ENCODE data around the gene KCNJ12.
"Not testable (repeated sequence)": the region's sequence is repeated elsewhere in the genome, so short reads cannot be mapped to it uniquely, and the experiment has no call there.

KCNJ12 gene

DNA sequence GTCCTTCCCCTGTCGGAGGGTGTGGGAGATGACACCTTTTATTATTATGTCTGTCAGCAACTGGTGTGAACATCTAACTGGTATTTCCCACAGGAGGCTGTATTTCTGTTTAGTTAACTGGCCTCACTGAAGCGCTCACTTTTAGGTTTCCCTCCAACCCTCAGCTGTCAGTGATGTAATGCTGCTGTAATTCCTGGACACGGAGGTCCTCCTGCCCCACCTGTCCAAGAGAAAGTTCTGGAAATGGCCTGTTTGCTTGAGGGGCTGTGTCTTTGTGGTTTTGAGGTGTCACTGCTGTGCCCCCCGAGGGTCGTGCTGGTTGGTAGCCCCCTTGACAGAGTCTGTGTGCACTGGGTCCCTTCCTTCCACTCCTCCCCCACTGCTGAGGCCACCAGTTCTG lies 11.5 kb downstream of the KCNJ12 start:
- no peak for DNase-seq (ENCODE audit: low read depth)

DNA sequence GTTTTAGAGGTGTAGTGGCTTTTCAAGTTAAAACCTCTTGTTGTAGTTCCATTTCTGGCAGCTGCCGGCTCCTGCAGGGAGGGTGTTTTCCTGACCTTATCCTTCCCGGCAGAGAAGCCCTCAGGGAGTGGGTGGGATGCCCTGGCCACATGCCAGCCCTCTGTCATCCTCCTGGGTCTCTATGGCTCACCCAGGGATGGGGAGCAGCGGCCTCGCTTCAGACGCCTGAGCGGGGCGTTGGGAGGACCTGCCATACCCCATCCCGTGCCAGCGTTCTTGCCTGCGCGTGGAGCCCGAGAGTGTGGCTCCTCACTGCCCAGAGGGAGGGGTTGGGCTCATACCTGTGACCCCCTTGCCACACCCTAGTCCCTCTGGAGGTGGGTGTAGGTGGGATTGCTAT lies 11.9 kb downstream of the KCNJ12 start:
- DNase-seq (ENCODE audit: low read depth), result no peak

- DNase-seq (ENCODE audit: low read depth), result no peak
These were observed 12.8 kb downstream of the KCNJ12 start for GRCh38 chr17:21388944-21389343.

- DNase-seq (ENCODE audit: low read depth), result no peak
These were observed 13.2 kb downstream of the KCNJ12 start for GRCh38 chr17:21389394-21389793.

DNA sequence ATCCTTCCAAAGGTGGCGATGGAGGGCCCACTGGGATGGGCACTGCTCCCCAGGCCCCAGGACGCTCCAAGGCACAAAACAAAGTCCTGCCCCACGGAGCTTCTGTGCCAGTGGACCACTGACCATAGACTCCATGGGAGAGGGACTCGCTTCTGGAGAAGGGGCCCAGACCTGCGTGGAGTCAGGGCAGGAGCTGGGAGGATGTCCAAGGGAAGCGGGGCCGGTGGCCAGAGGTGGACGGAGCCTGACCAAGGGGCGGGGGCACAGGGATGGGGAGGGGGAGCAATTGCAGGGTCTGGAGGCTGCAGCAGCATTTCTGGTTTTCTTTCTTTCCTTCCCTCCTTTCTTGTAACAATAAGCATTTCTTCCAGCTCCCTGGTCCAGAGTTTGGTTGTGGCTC lies 14.1 kb downstream of the KCNJ12 start:
- DNase-seq (ENCODE audit: low read depth), result no peak

GRCh38 chr17:21392266-21392665 lies 16.1 kb downstream of the KCNJ12 start:
- no peak for DNase-seq (ENCODE audit: low read depth)

GRCh38 chr17:21394265-21394664 lies 18.1 kb downstream of the KCNJ12 start:
- no peak for DNase-seq (ENCODE audit: low read depth)

- no peak for DNase-seq (ENCODE audit: low read depth)
These were observed 19.6 kb downstream of the KCNJ12 start for GRCh38 chr17:21395764-21396163.

GRCh38 chr17:21396237-21396636 lies 20.1 kb downstream of the KCNJ12 start:
- DNase-seq (ENCODE audit: low read depth), result no peak

DNA sequence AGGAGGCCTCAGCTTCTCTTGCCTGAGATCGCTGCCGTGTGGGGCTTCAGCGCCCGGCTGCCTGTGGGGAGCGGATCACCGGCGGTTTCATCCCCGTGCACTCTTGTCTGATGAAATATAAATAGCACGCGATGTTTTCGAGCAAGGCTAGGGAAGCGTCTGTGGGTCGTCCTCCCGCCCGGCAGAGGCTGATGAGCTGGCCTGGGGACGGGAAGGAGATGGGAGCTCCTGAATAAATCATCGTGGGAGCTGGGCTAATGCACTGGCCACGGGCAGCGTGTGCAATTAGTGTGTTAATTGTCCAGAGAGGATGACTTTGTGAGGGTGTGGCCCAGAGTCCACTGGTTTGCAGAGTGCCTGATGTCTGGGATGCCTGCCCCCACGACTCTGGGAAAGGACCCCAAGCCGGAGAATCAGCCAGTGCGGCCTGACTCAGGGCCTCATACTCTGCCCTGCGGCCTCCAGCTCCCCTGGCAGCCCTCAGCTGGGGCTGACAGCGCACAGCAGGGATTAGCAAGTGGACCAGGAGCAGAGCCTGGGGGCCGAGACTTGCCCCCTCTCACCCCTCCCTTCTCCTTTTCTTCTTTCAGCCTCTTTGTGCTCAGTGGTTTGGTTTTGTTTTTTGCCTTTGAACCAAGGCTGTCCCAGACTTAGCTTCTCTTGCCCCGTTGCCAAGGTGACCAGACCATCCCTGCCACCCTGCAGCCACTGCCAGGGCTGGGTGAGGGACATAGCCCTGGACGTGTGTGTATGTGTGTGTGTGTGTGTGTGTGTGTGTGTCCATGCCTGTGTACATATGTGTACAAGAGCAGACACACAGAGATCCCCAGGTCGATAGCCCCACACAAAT lies 21.4 kb downstream of the KCNJ12 start:
- DNase-seq (ENCODE audit: low read depth), result no peak

GRCh38 chr17:21399474-21400186 lies 23.5 kb downstream of the KCNJ12 start:
- DNase-seq (ENCODE audit: low read depth), result no peak

DNA sequence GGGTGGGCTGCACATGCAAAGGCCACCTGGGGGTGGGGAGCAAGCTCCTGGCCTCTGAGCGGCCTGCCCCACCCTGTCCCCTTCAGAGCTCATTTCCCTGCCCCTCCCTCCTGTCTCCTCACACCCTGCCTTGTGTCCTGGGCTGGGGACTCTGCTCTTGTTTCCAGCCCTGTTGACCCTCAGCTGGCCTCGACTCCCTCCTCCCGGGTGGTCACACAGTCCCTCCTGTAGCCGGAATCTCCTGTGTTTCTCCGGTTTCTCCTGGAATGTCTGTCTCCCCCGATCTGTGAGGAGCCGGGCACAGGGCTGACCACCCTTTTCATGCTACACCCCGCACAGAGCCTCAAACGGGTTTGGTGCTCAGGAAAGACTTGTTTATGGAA lies 24.0 kb downstream of the KCNJ12 start:
- DNase-seq (ENCODE audit: low read depth), result not testable (repeated sequence)

GRCh38 chr17:21400816-21401593 lies 24.8 kb downstream of the KCNJ12 start:
- DNase-seq (ENCODE audit: low read depth), result no peak

DNA sequence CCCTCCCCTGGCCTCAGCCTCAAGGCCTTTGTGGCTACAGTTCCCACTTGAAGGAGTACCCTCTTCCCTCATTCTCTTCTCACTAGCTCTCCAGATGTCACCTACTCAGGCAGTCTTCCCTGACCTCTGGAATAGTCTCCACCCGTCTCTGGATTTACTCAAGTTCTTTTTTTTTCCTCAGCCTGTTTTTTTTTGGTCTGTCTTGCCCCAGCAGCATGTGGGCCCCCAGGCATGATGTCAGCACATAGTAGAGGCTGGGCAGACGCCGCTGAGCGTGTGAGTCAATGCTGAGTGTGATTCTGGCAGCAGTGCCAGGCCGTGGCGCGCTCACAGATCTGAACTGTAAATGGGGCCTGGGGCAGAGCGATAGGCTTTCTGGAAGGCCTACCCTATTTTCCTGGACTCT lies 26.0 kb downstream of the KCNJ12 start:
- not testable (repeated sequence) for DNase-seq (ENCODE audit: low read depth)

DNA sequence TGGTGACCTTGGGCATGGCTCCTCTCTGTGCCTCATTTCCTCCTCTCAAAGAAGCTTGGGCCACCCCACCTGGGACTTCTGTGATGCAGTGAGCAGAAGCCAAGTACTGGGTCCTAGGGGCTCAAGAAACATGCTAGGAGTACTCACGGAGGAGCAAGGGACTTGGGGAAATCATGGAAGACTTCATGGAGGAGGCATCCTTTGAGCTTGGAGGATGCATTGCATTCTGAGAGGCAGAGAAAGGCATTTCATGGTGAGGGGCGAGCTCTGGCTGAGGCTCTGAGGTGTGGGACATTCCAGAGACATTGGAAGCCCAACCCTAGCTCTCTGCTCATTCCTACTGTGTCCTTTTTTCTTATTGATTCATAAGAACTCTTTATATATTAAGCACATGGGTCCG lies 26.8 kb downstream of the KCNJ12 start:
- DNase-seq (ENCODE audit: low read depth), result not testable (repeated sequence)

GRCh38 chr17:21404106-21404505 lies 27.9 kb downstream of the KCNJ12 start:
- DNase-seq (ENCODE audit: low read depth), result not testable (repeated sequence)

DNA sequence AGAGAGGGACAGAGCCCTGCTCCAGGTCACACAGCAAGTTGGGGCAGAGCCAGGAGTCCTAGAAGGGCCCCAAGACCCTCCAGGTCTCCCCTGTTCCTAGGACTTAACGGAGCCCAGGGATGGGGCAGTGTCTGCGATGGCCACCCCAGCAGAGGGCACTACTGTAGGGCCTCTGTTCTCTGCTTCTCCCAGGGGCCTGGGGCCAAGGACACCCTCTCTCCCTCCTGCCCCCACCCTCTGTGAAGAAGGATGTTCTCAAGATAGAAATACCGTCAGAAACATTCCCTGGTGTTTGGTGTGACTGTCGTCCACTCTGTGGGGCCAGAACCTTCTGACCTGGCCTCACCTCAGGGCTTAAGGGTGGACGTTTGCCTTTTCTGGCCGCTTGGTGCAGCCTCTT lies 28.4 kb downstream of the KCNJ12 start:
- DNase-seq (ENCODE audit: low read depth), result not testable (repeated sequence)

DNA sequence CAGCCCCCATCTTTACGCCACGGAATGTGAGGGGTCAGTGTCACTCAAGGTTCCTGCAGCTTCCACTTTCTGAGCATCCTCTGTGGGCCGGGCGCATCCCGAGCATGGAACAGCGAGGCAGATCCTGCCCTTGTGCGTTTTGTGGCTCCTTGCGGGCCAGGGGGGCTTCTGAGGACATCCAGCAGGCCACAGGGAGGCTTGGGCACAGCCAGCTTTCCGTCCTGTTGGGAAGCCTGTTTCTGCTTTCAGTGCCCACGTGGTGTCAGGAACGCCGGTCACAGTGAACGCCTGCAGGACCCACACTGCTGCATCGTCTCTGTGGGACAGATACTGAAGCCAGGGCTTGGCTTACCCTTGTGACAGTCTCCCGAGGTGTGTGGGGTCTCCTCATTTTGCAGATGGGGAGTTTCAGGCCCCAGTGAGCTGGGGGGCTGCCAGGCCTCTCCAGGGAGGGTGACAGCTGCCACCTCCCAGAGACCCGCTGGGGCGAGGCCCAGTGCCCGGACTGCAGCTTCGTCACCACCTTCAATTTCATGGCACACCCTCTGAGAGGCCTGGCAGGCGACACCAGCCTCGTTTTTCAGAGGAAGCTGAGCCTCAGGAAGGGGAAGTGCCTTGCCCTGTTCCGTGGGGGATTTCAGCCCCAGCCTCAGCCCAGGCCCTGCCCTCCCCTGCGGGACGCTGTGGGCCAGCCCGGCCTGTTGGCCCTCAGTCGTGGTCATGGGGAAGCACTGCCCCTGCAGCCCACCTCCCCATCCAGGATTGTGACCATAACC lies 29.0 kb downstream of the KCNJ12 start:
- DNase-seq (ENCODE audit: low read depth), result not testable (repeated sequence)

DNA sequence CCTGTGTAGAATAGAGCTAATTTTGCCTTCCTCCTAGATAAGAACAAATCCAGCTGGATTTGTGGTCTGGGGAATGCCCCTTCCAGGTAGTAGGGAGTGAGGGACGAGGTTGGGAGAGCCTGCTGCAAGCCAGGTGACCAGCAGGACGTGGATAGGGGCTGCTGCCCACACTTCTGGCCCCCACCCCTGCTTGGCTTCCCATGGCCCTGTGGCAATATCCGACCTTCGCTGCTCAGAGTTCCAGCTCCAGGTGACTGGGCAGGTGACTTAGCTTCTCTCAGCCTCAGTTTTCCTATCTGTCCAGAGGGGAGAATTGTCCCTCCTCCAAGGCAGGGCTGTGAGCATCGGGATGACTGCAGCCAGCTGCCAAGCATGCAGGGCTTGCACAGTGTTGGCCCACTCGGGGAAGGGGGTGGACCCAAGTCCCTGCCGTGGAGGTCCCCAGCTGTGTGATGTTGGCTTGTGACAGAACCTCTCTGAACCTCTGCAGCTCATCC lies 29.8 kb downstream of the KCNJ12 start:
- not testable (repeated sequence) for DNase-seq (ENCODE audit: low read depth)

GRCh38 chr17:21406616-21407404 lies 30.7 kb downstream of the KCNJ12 start:
- not testable (repeated sequence) for DNase-seq (ENCODE audit: low read depth)

DNA sequence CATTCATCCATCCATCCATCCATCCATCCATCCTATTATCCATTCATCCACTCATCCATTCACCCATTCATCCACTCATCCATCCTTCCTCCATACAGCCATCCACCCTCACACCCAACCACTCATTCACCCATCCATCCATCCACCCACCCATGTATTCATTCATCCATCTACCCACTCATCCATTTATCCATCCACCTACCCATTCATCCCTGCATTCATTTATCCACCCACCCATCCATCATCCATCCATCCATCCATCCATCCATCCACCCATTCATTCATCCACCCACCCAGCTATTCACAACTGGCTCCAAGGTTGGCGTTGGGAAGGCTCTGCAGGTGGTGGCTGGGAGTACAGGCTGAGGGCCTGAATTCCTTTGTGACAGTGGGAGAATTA lies 31.6 kb downstream of the KCNJ12 start:
- DNase-seq (ENCODE audit: low read depth), result not testable (repeated sequence)

All from stimulated activated CD8-positive, alpha-beta memory T cell treated with anti-CD3 and anti-CD28 coated beads, Interleukin-4, amount 100 ng/mL, for 24 hours (primary cell).